Sigmoid colon (tissue), 4 donors: Measurements from ENCODE around the gene TMEM184C.

Experiments
- CTCF ChIP-seq, 4 experiments: fragments of 450-650 bp in 3 of 4; fragments of 200-600 bp in 1 of 4; IDR thresholded peaks; one replicate each; pipeline ENCODE4 v1.5.1; 2016 to 2019; ENCODE audit warnings: antibody characterized with exemption in 4 of 4, mild to moderate bottlenecking in 3 of 4, moderate library complexity in 2 of 4
- EP300 ChIP-seq, 4 donors: sonication (generic); formaldehyde crosslinking; IDR thresholded peaks; one replicate each; pipeline ENCODE4 v1.6.1; 2017; ENCODE audit warnings: antibody characterized with exemption in 4 of 4
- POLR2A ChIP-seq, 2 donors: fragments of 450-650 bp; IDR thresholded peaks; one replicate each; pipeline ENCODE4 v1.6.1; 2016; ENCODE audit warnings: antibody characterized with exemption in 2 of 2, mild to moderate bottlenecking in 2 of 2, moderate library complexity in 2 of 2
- POLR2AphosphoS5 ChIP-seq, 4 donors: sonication (generic); formaldehyde crosslinking; IDR thresholded peaks; one replicate each; pipeline ENCODE4 v1.6.1; 2017; ENCODE audit warnings: antibody characterized with exemption in 4 of 4

GRCh38 chr4:147689067-147689466 lies 71.9 kb downstream of the TMEM184C start:
- TF ChIP-seq CTCF (IDR thresholded peaks at IDR 0.05) = no peak
- TF ChIP-seq POLR2AphosphoS5 (IDR thresholded peaks at IDR 0.05) = no peak
- TF ChIP-seq POLR2A (IDR thresholded peaks at IDR 0.05) = no peak
- no peak for TF ChIP-seq EP300 (IDR thresholded peaks at IDR 0.05)
